ENCODE data around the gene RPL21. TPM values are rescaled to one million over a fixed set of nuclear protein-coding genes. Genes with fewer than 3 reads are reported as not detected.

Gene RPL21
- polyA plus RNA-seq, 3 donors from 2014 or later: 3,259 to 4,649 (median 3,425) TPM

DNA sequence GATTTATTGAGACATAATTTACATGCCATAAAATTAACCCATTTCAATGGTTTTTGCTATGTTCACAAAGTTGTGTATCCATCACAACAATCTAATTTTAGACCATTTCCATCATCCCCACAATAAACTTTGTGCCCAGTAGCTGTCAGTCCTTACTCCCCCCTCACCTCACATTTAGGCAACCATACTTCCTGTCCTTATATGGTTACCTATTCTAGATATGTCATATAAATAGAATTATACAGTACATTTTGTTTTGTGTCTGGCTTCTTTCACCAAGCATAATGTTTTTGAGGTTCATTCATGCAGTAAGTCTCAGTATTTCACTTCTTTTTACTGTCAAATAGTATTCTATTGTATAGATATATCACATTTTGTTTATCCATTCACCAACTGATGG, 23.2 kb upstream of the RPL21 start:
- peaks cover 0 to 8% of the 10 kb centered on the region in 2 donors for H3K4me1 Mint-ChIP-seq
- H3K27ac Mint-ChIP-seq: no peak overlapping the region
- peaks cover 4 to 12% (median 10%) of the 10 kb centered on the region in 3 donors for H3K27me3 Mint-ChIP-seq (ENCODE audit: low read depth in 3 of 3)
- DNase-seq: no peak
- H3K9me3 Mint-ChIP-seq: peaks cover 14 to 58% (median 43%) of the 10 kb centered on the region in 6 donors
- no peak overlapping the region for H3K4me3 Mint-ChIP-seq
- peaks cover 0 to 4% (median 3%) of the 10 kb centered on the region in 3 donors for H3K36me3 Mint-ChIP-seq

DNA sequence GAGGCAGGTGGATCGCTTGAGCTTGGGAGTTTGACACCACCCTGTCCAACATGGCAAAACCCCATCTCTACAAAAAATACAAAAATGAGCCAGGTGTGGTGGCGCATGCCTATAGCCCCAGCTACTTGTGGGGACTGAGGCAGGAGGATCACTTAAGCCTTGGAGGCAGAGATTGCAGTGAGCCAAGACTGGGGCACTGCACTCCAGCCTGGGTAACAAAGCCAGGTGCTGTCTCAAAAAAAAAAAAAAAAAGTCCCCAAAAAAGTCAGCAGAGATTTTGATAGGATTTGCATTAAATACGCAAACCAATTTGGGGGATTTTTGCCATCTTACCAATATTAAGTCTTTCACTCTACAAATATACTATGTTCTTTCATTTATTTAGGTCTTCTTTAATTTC, 21.7 kb upstream of the RPL21 start:
- Mint-ChIP-seq H3K4me3 (no peak overlapping the region), H3K36me3 (peaks cover 0 to 9% (median 3%) of the 10 kb centered on the region in 3 donors)

GRCh38 chr13:27233964-27234363, 17.4 kb upstream of the RPL21 start:
- Mint-ChIP-seq H3K27me3 (ENCODE audit: low read depth in 3 of 3) (peaks cover 6 to 10% (median 6%) of the 10 kb centered on the region in 3 donors), H3K4me1 (no peaks in the 10 kb centered on the region), H3K27ac (no peak overlapping the region), H3K36me3 (peaks cover 0 to 5% (median 3%) of the 10 kb centered on the region in 3 donors), H3K4me3 (no peak overlapping the region), H3K9me3 (peaks cover 11 to 26% (median 17%) of the 10 kb centered on the region in 6 donors)
- no peak for DNase-seq

More for the DNA sequence above, 21.7 kb upstream of the RPL21 start:
- Mint-ChIP-seq H3K4me1 (peaks cover 0 to 8% of the 10 kb centered on the region in 2 donors), H3K9me3 (peaks cover 16 to 55% (median 38%) of the 10 kb centered on the region in 6 donors), H3K27ac (no peak overlapping the region), H3K27me3 (ENCODE audit: low read depth in 3 of 3) (peaks cover 4 to 11% (median 8%) of the 10 kb centered on the region in 3 donors)
- no peak for DNase-seq

GRCh38 chr13:27236478-27236877, 14.9 kb upstream of the RPL21 start:
- Mint-ChIP-seq H3K27ac (no peak overlapping the region), H3K4me1 (no peaks in the 10 kb centered on the region), H3K27me3 (ENCODE audit: low read depth in 3 of 3) (peaks cover 3 to 6% (median 6%) of the 10 kb centered on the region in 3 donors), H3K4me3 (no peak overlapping the region), H3K9me3 (peaks cover 8 to 14% (median 12%) of the 10 kb centered on the region in 6 donors), H3K36me3 (peaks cover 0 to 5% (median 3%) of the 10 kb centered on the region in 3 donors)
- DNase-seq: no peak

DNA sequence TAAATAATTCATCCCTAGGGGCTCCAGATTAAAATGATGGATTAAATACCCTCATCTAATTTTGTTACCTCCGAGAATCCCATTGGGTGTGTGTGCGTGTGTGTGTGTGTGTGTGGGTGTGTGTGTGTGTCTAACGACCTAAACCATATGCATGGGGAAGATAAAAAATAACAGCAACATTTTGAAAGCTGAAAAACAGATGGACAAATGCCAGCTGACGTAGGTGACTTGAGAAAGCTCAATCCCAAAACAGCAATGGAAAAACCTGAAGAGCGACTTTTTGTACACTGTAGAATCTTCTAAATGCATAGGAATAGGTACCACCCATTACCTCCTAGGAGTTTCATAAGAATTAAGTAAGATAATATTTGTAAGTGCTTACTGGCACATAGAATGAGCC, 8.7 kb upstream of the RPL21 start:
- Mint-ChIP-seq H3K27ac (no peak overlapping the region), H3K36me3 (peaks cover 0 to 15% (median 0%) of the 10 kb centered on the region in 3 donors)

GRCh38 chr13:27245610-27246009, 5.7 kb upstream of the RPL21 start:
- H3K4me1 Mint-ChIP-seq: peaks cover 7 to 21% of the 10 kb centered on the region in 2 donors
- no peak for DNase-seq
- H3K4me3 Mint-ChIP-seq: no peak overlapping the region
- peaks cover 0 to 3% (median 0%) of the 10 kb centered on the region in 3 donors for H3K27me3 Mint-ChIP-seq (ENCODE audit: low read depth in 3 of 3)
- H3K27ac Mint-ChIP-seq: no peak overlapping the region
- H3K9me3 Mint-ChIP-seq: no peaks in the 10 kb centered on the region
- H3K36me3 Mint-ChIP-seq: peaks cover 0 to 15% (median 0%) of the 10 kb centered on the region in 3 donors

More for the DNA sequence above, 8.7 kb upstream of the RPL21 start:
- H3K27me3 Mint-ChIP-seq (ENCODE audit: low read depth in 3 of 3): peaks cover 0 to 1% (median 0%) of the 10 kb centered on the region in 3 donors
- H3K4me3 Mint-ChIP-seq: no peak overlapping the region
- peaks cover 0 to 2% of the 10 kb centered on the region in 2 donors for H3K4me1 Mint-ChIP-seq
- H3K9me3 Mint-ChIP-seq: no peaks in the 10 kb centered on the region
- DNase-seq: no peak

GRCh38 chr13:27250833-27251165, 559 bp upstream of the RPL21 start:
- H3K4me1 Mint-ChIP-seq: peaks cover 44 to 65% of the 10 kb centered on the region in 2 donors
- peak overlapping the region; percentile 97 to 100 (median 100) for H3K27ac Mint-ChIP-seq
- H3K9me3 Mint-ChIP-seq: no peaks in the 10 kb centered on the region
- H3K36me3 Mint-ChIP-seq: peaks cover 1 to 5% (median 4%) of the 10 kb centered on the region in 3 donors
- H3K4me3 Mint-ChIP-seq: peak overlapping the region; percentile 91 to 99 (median 98)
- no peak for DNase-seq
- H3K27me3 Mint-ChIP-seq (ENCODE audit: low read depth in 3 of 3): peaks cover 0 to 20% (median 13%) of the 10 kb centered on the region in 3 donors

DNA sequence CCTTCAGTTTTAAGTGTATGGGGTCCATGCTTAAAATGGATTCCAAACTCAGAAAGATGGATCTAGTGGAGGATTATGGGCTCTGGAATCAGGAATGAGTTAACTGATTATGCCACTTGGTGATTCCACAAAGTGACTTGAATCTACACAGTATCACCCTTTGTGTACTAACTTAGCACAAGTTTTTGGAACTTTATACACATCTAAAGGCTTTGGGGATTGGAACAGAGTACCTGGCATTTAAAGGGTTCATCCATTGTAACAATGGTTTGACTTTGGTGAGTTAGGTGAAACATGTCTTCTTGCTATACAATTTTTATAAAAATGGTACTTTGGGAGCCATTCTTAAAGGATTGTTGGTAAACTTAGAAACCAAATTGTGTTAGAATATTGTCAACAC, 1.1 kb downstream of the RPL21 start:
- Mint-ChIP-seq H3K27ac (peak overlapping the region; percentile 97 to 100 (median 100)), H3K36me3 (peaks cover 0 to 13% (median 8%) of the 10 kb centered on the region in 3 donors), H3K4me1 (peaks cover 44 to 65% of the 10 kb centered on the region in 2 donors), H3K4me3 (peak overlapping the region; percentile 91 to 99 (median 98)), H3K9me3 (no peaks in the 10 kb centered on the region), H3K27me3 (ENCODE audit: low read depth in 3 of 3) (peaks cover 0 to 20% (median 13%) of the 10 kb centered on the region in 3 donors)
- DNase-seq: no peak

DNA sequence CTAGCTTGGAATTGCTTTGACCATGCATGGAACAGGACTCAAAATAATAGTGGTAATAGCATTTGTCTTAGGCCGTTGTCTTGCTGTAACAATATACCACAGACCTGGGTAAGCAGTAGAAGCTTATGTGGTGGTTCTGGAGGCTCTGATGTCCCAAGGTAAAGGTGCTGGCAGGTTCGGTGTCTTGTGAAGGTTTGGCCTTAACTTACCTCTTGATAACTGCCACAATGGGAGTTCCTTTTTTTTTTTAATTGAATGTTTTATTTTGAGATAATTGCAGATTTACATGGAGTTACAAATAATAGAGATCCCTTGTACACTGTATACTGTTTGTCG, 5.8 kb downstream of the RPL21 start:
- no peak for DNase-seq
- Mint-ChIP-seq H3K4me3 (no peak overlapping the region), H3K27me3 (ENCODE audit: low read depth in 3 of 3) (peaks cover 0 to 4% (median 0%) of the 10 kb centered on the region in 3 donors), H3K27ac (peak overlapping the region in 3 of 6 donors; percentile 11 to 16 (median 13)), H3K36me3 (peaks cover 0 to 22% (median 8%) of the 10 kb centered on the region in 3 donors), H3K4me1 (peaks cover 30 to 54% of the 10 kb centered on the region in 2 donors), H3K9me3 (no peaks in the 10 kb centered on the region)

GRCh38 chr13:27257648-27258253, 6.4 kb downstream of the RPL21 start:
- H3K36me3 Mint-ChIP-seq: peaks cover 0 to 22% (median 8%) of the 10 kb centered on the region in 3 donors
- H3K4me3 Mint-ChIP-seq: no peak overlapping the region
- no peaks in the 10 kb centered on the region for H3K9me3 Mint-ChIP-seq
- peaks cover 26 to 51% of the 10 kb centered on the region in 2 donors for H3K4me1 Mint-ChIP-seq
- H3K27ac Mint-ChIP-seq: peak overlapping the region in 3 of 6 donors; percentile 41 to 62 (median 51)
- no peaks in the 10 kb centered on the region for H3K27me3 Mint-ChIP-seq (ENCODE audit: low read depth in 3 of 3)
- no peak for DNase-seq

GRCh38 chr13:27258637-27259386, 7.5 kb downstream of the RPL21 start:
- H3K36me3 Mint-ChIP-seq: peaks cover 0 to 20% (median 6%) of the 10 kb centered on the region in 3 donors
- H3K4me1 Mint-ChIP-seq: peaks cover 15 to 42% of the 10 kb centered on the region in 2 donors

GRCh38 chr13:27259831-27260230, 8.5 kb downstream of the RPL21 start:
- peak overlapping the region; percentile 19 to 80 (median 42) for H3K27ac Mint-ChIP-seq
- peaks cover 0 to 18% (median 6%) of the 10 kb centered on the region in 3 donors for H3K36me3 Mint-ChIP-seq
- DNase-seq: no peak
- peaks cover 9 to 34% of the 10 kb centered on the region in 2 donors for H3K4me1 Mint-ChIP-seq
- no peak overlapping the region for H3K4me3 Mint-ChIP-seq
- peaks cover 0 to 5% (median 0%) of the 10 kb centered on the region in 3 donors for H3K27me3 Mint-ChIP-seq (ENCODE audit: low read depth in 3 of 3)
- no peaks in the 10 kb centered on the region for H3K9me3 Mint-ChIP-seq

More at GRCh38 chr13:27258637-27259386, 7.5 kb downstream of the RPL21 start:
- Mint-ChIP-seq H3K27me3 (ENCODE audit: low read depth in 3 of 3) (no peaks in the 10 kb centered on the region), H3K9me3 (no peaks in the 10 kb centered on the region), H3K4me3 (no peak overlapping the region), H3K27ac (peak overlapping the region in 5 of 6 donors; percentile 4 to 76 (median 19))
- DNase-seq: no peak

DNA sequence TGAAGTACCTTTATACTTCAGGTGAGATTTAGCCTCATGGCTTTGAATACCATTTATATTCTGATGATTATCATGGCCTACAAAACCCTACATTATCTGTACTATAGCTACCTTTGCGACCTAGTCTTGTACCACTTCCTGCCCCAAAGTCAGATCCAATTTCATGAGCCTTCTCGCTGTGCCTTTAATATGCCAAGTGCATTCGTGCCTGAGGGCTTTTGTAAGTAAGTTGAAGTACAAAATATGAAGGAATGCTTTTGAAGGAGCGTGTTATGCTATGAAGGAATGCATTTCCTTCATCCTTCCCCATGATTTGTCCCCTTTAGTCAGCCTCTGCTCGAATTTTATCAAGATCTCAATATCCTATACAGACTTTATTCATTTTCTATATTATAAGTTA, 10.0 kb downstream of the RPL21 start:
- H3K9me3 Mint-ChIP-seq: no peaks in the 10 kb centered on the region
- peak overlapping the region in 5 of 6 donors; percentile 0 to 76 (median 68) for H3K27ac Mint-ChIP-seq
- no peak overlapping the region for H3K4me3 Mint-ChIP-seq
- H3K4me1 Mint-ChIP-seq: peaks cover 7 to 31% of the 10 kb centered on the region in 2 donors
- no peak for DNase-seq
- H3K36me3 Mint-ChIP-seq: peaks cover 3 to 15% (median 5%) of the 10 kb centered on the region in 3 donors
- peaks cover 0 to 5% (median 0%) of the 10 kb centered on the region in 3 donors for H3K27me3 Mint-ChIP-seq (ENCODE audit: low read depth in 3 of 3)

DNA sequence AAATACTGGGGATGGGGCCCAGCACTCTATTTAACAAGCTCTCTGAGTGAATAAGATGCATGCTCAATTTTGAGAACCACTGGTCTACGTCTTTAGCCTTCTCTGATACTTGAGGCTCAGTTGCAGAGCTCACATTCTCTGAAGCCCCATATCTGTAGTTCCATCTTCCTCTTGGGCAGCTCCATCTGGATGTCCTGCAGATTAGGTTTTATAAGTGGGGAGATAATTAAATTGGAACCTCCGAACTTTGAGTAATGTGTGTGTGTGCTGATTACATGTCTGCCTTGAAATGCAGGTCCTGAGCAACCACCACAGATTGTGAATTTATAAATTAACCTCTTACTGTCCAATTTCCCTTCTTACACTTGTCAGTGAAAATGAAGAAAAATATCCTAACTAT, 12.1 kb downstream of the RPL21 start:
- peaks cover 1 to 5% (median 2%) of the 10 kb centered on the region in 3 donors for H3K27me3 Mint-ChIP-seq (ENCODE audit: low read depth in 3 of 3)
- H3K36me3 Mint-ChIP-seq: peaks cover 3 to 6% (median 3%) of the 10 kb centered on the region in 3 donors
- peak overlapping the region in 1 of 6 donors; percentile 11 for H3K27ac Mint-ChIP-seq
- no peak for DNase-seq
- no peaks in the 10 kb centered on the region for H3K9me3 Mint-ChIP-seq
- H3K4me3 Mint-ChIP-seq: no peak overlapping the region
- H3K4me1 Mint-ChIP-seq: peaks cover 7 to 31% of the 10 kb centered on the region in 2 donors

Measured in immature natural killer cell (primary cell).